ENCODE measurements around the gene NEU1.

NEU1 gene

GRCh38 chr6:31883676-31884075 lies 21.1 kb upstream of the NEU1 start:
- H3K36me3 ChIP-seq (ENCODE audit: insufficient read depth, insufficient read length, low read length): peaks cover 77% of the 10 kb centered on the region
- no peak overlapping the region for H3K9ac ChIP-seq (ENCODE audit: insufficient read length, low read depth)
- no peaks in the 10 kb centered on the region for H3K9me3 ChIP-seq (ENCODE audit: insufficient read depth, low read length)
- no peak overlapping the region for H3K4me3 ChIP-seq (ENCODE audit: insufficient read length, low read depth)
- TF ChIP-seq YY1 (IDR thresholded peaks at IDR 0.05; ENCODE audit: insufficient read depth, insufficient read length): no peak
- TF ChIP-seq ZNF274 (IDR thresholded peaks at IDR 0.05; ENCODE audit: low read depth, low read length): no peak
- TF ChIP-seq SUZ12 (IDR thresholded peaks at IDR 0.05; ENCODE audit: extremely low read depth, insufficient read depth, insufficient read length): no peak
- no peaks in the 10 kb centered on the region for H3K27me3 ChIP-seq (ENCODE audit: insufficient read depth, insufficient read length)
- no peaks in the 10 kb centered on the region for H3K4me1 ChIP-seq (ENCODE audit: insufficient read depth, insufficient read length)
- no peak for DNase-seq (ENCODE audit: low read depth, low spot score)

DNA sequence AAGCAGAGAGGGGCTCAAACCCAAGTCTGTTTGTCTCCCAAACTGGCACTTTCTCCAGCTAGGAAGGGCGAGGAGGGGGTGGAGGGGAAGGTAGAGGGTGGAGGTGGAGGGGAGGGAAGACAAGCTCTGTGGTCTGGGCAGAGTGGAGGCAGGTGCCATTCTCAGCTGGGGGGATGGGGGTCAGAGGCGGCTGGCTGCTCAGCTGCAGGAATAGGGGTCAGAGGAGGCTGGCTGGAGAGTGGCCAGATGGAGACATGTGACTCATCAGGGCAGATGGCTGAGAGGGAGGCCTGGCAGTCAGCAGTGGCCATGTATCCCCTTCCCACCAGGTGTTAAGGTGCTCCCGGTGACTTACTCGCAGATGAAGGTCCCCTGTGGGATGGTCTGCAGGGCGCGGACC lies 19.7 kb upstream of the NEU1 start:
- H3K4me1 ChIP-seq (ENCODE audit: insufficient read depth, insufficient read length): peaks cover 9% of the 10 kb centered on the region
- no peaks in the 10 kb centered on the region for H3K9me3 ChIP-seq (ENCODE audit: insufficient read depth, low read length)
- H3K9ac ChIP-seq (ENCODE audit: insufficient read length, low read depth): no peak overlapping the region
- peaks cover 64% of the 10 kb centered on the region for H3K36me3 ChIP-seq (ENCODE audit: insufficient read depth, insufficient read length, low read length)
- no peak overlapping the region for H3K4me3 ChIP-seq (ENCODE audit: insufficient read length, low read depth)
- H3K27me3 ChIP-seq (ENCODE audit: insufficient read depth, insufficient read length): no peaks in the 10 kb centered on the region
- TF ChIP-seq YY1 (IDR thresholded peaks at IDR 0.05; ENCODE audit: insufficient read depth, insufficient read length) (no peak), SUZ12 (IDR thresholded peaks at IDR 0.05; ENCODE audit: extremely low read depth, insufficient read depth, insufficient read length) (no peak), ZNF274 (IDR thresholded peaks at IDR 0.05; ENCODE audit: low read depth, low read length) (no peak)
- no peak for DNase-seq (ENCODE audit: low read depth, low spot score)

GRCh38 chr6:31881136-31881859 lies 18.7 kb upstream of the NEU1 start:
- H3K9me3 ChIP-seq (ENCODE audit: insufficient read depth, low read length): no peaks in the 10 kb centered on the region
- H3K27me3 ChIP-seq (ENCODE audit: insufficient read depth, insufficient read length): no peaks in the 10 kb centered on the region
- peaks cover 12% of the 10 kb centered on the region for H3K4me1 ChIP-seq (ENCODE audit: insufficient read depth, insufficient read length)
- TF ChIP-seq ZNF274 (IDR thresholded peaks at IDR 0.05; ENCODE audit: low read depth, low read length) (no peak), YY1 (IDR thresholded peaks at IDR 0.05; ENCODE audit: insufficient read depth, insufficient read length) (no peak), SUZ12 (IDR thresholded peaks at IDR 0.05; ENCODE audit: extremely low read depth, insufficient read depth, insufficient read length) (no peak)
- no peak overlapping the region for H3K9ac ChIP-seq (ENCODE audit: insufficient read length, low read depth)
- no peak overlapping the region for H3K4me3 ChIP-seq (ENCODE audit: insufficient read length, low read depth)
- no peak for DNase-seq (ENCODE audit: low read depth, low spot score)
- peaks cover 54% of the 10 kb centered on the region for H3K36me3 ChIP-seq (ENCODE audit: insufficient read depth, insufficient read length, low read length)

- Histone ChIP-seq H3K27me3 (ENCODE audit: insufficient read depth, insufficient read length) (no peaks in the 10 kb centered on the region), H3K4me3 (ENCODE audit: insufficient read length, low read depth) (no peak overlapping the region), H3K4me1 (ENCODE audit: insufficient read depth, insufficient read length) (peaks cover 12% of the 10 kb centered on the region), H3K9ac (ENCODE audit: insufficient read length, low read depth) (no peak overlapping the region), H3K9me3 (ENCODE audit: insufficient read depth, low read length) (no peaks in the 10 kb centered on the region), H3K36me3 (ENCODE audit: insufficient read depth, insufficient read length, low read length) (peaks cover 52% of the 10 kb centered on the region)
- no peak for TF ChIP-seq YY1 (IDR thresholded peaks at IDR 0.05; ENCODE audit: insufficient read depth, insufficient read length)
- no peak for TF ChIP-seq ZNF274 (IDR thresholded peaks at IDR 0.05; ENCODE audit: low read depth, low read length)
- no peak for TF ChIP-seq SUZ12 (IDR thresholded peaks at IDR 0.05; ENCODE audit: extremely low read depth, insufficient read depth, insufficient read length)
- DNase-seq (ENCODE audit: low read depth, low spot score): no peak
Observed at GRCh38 chr6:31880616-31881015, 18.0 kb upstream of the NEU1 start.

- TF ChIP-seq ZNF274 (IDR thresholded peaks at IDR 0.05; ENCODE audit: low read depth, low read length): no peak
- no peak for TF ChIP-seq YY1 (IDR thresholded peaks at IDR 0.05; ENCODE audit: insufficient read depth, insufficient read length)
- no peak for TF ChIP-seq SUZ12 (IDR thresholded peaks at IDR 0.05; ENCODE audit: extremely low read depth, insufficient read depth, insufficient read length)
- no peak overlapping the region for H3K4me3 ChIP-seq (ENCODE audit: insufficient read length, low read depth)
- no peak overlapping the region for H3K9ac ChIP-seq (ENCODE audit: insufficient read length, low read depth)
- H3K36me3 ChIP-seq (ENCODE audit: insufficient read depth, insufficient read length, low read length): peaks cover 48% of the 10 kb centered on the region
- H3K27me3 ChIP-seq (ENCODE audit: insufficient read depth, insufficient read length): no peaks in the 10 kb centered on the region
- DNase-seq (ENCODE audit: low read depth, low spot score): no peak
- H3K9me3 ChIP-seq (ENCODE audit: insufficient read depth, low read length): no peaks in the 10 kb centered on the region
- H3K4me1 ChIP-seq (ENCODE audit: insufficient read depth, insufficient read length): peaks cover 12% of the 10 kb centered on the region
Observed at GRCh38 chr6:31879901-31880300, 17.3 kb upstream of the NEU1 start.

- H3K9ac ChIP-seq (ENCODE audit: insufficient read length, low read depth): no peak overlapping the region
- no peaks in the 10 kb centered on the region for H3K27me3 ChIP-seq (ENCODE audit: insufficient read depth, insufficient read length)
- no peak for DNase-seq (ENCODE audit: low read depth, low spot score)
- H3K4me1 ChIP-seq (ENCODE audit: insufficient read depth, insufficient read length): peaks cover 12% of the 10 kb centered on the region
- no peak for TF ChIP-seq SUZ12 (IDR thresholded peaks at IDR 0.05; ENCODE audit: extremely low read depth, insufficient read depth, insufficient read length)
- no peak for TF ChIP-seq YY1 (IDR thresholded peaks at IDR 0.05; ENCODE audit: insufficient read depth, insufficient read length)
- no peak for TF ChIP-seq ZNF274 (IDR thresholded peaks at IDR 0.05; ENCODE audit: low read depth, low read length)
- H3K4me3 ChIP-seq (ENCODE audit: insufficient read length, low read depth): no peak overlapping the region
- no peaks in the 10 kb centered on the region for H3K9me3 ChIP-seq (ENCODE audit: insufficient read depth, low read length)
- peaks cover 40% of the 10 kb centered on the region for H3K36me3 ChIP-seq (ENCODE audit: insufficient read depth, insufficient read length, low read length)
Observed at GRCh38 chr6:31879143-31879542, 16.5 kb upstream of the NEU1 start.

GRCh38 chr6:31878726-31879125 lies 16.1 kb upstream of the NEU1 start, which contains the start of gene SLC44A4:
TSS of gene SLC44A4 (minus strand) at chr6:31878997. CDS start at chr6:31878980, 17 bp downstream.
- Histone ChIP-seq H3K9me3 (ENCODE audit: insufficient read depth, low read length) (no peaks in the 10 kb centered on the region), H3K36me3 (ENCODE audit: insufficient read depth, insufficient read length, low read length) (peaks cover 39% of the 10 kb centered on the region), H3K27me3 (ENCODE audit: insufficient read depth, insufficient read length) (no peaks in the 10 kb centered on the region), H3K9ac (ENCODE audit: insufficient read length, low read depth) (no peak within 1 kb of the TSS), H3K4me3 (ENCODE audit: insufficient read length, low read depth) (no peak within 1 kb of the TSS), H3K4me1 (ENCODE audit: insufficient read depth, insufficient read length) (peaks cover 12% of the 10 kb centered on the region)
- TF ChIP-seq SUZ12 (IDR thresholded peaks at IDR 0.05; ENCODE audit: extremely low read depth, insufficient read depth, insufficient read length) (no peak), YY1 (IDR thresholded peaks at IDR 0.05; ENCODE audit: insufficient read depth, insufficient read length) (no peak), ZNF274 (IDR thresholded peaks at IDR 0.05; ENCODE audit: low read depth, low read length) (no peak)
- no peak for DNase-seq (ENCODE audit: low read depth, low spot score)
